HG02884 (cell line): ENCODE data around the gene SKA3.
"Not testable (repeated sequence)": the region's sequence is repeated elsewhere in the genome, so short reads cannot be mapped to it uniquely, and the experiment has no call there.

ENCODE experiments used
- ATAC-seq: cut with Tn5 transposase; IDR thresholded peaks from one replicate; pipeline ENCODE4 v1.9.1; 2021; ENCODE audit warnings: mild to moderate bottlenecking, moderate library complexity; ENCODE audit not compliant: unreplicated experiment

The SKA3 gene

GRCh38 chr13:21176215-21176981 is at the start of gene SKA3, which contains the start of gene MRPL57:
TSS of gene SKA3 (minus strand) at chr13:21176552. CDS start at chr13:21176477, 75 bp downstream.
TSS of gene MRPL57 (plus strand) at chr13:21176658. CDS start at chr13:21176917, 259 bp downstream.
- peak; percentile 89 for ATAC-seq

GRCh38 chr13:21225082-21225481 is 48.7 kb upstream of the SKA3 start:
- ATAC-seq: no peak

DNA sequence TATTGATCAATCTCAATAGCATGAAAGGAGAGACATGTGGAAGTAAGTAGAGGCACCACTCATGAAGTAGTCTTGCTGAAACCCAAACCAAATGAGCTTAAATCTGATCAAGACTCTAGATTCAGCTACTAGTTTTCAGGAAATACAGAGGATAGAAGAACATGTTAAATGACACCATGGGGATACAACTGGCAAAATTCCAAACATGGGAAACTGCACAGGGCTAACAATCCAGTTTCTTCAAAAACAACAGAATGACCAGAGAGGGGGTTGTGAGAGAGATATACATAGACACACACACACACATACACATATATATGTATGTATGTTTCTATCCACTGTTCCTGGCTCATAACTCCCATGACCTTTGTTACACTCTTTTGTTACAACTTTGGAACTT is 44.9 kb upstream of the SKA3 start:
- ATAC-seq: no peak

- not testable (repeated sequence) for ATAC-seq
Measured at GRCh38 chr13:21219716-21220115, 43.4 kb upstream of the SKA3 start.

- ATAC-seq: peak; percentile 30
Measured at GRCh38 chr13:21219036-21219381, 42.7 kb upstream of the SKA3 start.

DNA sequence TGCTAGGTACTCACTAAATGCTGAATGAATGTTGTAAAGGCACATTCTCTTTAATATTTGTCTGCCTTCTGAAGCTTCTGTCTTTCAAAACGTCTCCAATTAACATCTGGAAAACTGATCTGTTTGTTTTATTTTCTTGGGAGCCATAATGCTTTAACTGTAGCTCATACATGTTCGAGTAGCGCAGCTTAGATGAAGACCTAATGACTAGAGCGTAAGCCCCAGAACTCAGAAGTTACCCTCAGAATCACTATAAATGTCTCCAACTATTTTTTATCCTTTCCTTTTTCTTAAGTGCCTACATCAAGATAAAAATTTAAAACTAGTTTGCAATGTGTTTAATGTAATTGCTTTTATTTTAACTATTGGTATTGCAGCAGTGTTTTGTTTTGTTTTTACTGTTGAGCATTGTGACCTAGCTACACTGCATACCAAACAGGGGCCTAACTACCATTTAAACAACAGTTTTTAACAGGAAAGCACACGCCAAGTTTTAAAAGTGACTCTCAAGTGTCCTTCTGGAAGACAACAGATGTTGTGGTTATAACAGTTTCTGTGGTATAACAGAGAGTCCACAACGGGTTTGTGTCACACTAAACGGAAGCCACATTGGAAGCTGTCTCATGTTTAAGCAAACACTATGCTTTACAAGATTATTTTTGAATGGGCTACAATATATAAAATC is 42.1 kb upstream of the SKA3 start:
- peak; percentile 98 for ATAC-seq

GRCh38 chr13:21216332-21216731 is 40.0 kb upstream of the SKA3 start:
- no peak for ATAC-seq

GRCh38 chr13:21215419-21215818 is 39.1 kb upstream of the SKA3 start:
- not testable (repeated sequence) for ATAC-seq

DNA sequence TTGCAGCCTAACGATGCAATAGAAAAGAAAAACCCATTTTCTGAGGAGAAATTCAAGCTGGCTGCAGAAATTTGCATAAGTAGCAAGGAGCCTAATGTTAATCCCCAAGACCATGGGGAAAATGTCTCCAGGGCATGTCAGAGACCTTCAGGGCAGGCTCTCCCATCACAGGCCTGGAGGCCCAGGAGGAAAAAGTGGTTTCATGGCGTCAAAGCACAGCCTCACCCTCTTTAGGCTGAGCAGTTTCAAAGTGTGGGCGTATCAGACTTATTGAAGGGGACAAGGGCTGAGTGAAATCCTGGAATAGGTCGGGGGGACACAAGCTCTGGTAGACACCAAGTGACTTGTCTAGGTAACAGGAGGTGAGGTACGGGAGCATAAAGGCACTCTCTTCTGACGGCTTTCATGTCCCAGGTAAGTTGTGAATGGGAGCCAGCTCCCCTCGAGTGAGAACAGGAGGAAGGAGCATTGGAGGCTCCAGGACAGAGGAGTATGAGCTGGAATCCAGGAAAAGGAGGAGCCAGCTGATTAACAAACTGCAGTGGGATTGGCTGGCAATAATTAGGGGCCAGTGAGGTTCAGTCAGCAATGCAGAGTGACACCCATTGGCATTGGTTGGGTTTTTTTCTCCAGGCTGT is 35.9 kb upstream of the SKA3 start:
- no peak for ATAC-seq

GRCh38 chr13:21208652-21209154 is 32.4 kb upstream of the SKA3 start:
- ATAC-seq: no peak

- no peak for ATAC-seq
Measured at GRCh38 chr13:21202767-21203531, 26.6 kb upstream of the SKA3 start.

GRCh38 chr13:21201456-21202190 is 25.3 kb upstream of the SKA3 start:
- not testable (repeated sequence) for ATAC-seq

GRCh38 chr13:21198391-21198790 is 22.0 kb upstream of the SKA3 start:
- ATAC-seq: not testable (repeated sequence)

- not testable (repeated sequence) for ATAC-seq
Measured at GRCh38 chr13:21197606-21198225, 21.4 kb upstream of the SKA3 start.

DNA sequence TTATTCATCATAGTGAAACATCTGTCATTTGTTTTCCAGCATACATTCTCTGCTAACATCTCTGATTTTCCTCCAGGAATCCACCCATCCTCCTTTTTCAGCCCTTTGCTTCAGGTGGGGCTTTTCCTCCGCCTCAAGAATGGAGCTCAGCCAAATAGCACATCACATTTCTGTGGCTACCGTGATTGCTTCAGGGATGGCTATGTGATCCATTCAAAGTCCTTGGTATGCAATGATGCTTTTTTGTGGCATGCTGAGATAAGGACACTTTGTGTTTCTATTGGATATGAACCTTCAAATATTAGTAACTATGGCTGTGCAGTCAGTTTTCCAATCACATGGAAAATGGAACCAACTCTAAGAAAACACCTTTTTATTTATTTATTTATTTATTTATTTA is 18.4 kb upstream of the SKA3 start:
- not testable (repeated sequence) for ATAC-seq

- not testable (repeated sequence) for ATAC-seq
Measured at GRCh38 chr13:21186410-21186809, 10.1 kb upstream of the SKA3 start.

DNA sequence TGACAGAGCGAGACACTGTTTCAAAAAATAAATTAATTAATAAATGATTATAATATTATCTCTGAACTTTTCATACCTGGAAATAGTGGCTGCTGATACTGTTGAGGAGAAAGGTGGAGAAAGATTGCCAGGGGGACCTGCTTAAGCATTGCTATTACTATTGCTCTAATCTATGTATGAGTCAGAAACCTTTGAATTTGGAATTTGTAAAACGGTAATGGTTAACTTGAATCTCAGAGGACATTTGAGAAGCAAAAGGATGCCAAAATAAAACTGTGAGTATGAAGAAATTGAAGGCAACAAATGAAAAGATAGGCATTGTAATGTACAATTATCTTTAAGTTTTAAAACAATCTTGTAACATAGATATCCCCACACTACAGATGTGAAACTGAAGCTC is 5.3 kb upstream of the SKA3 start:
- no peak for ATAC-seq

GRCh38 chr13:21176982-21177284 is 581 bp upstream of the SKA3 start:
- ATAC-seq: peak; percentile 29

- ATAC-seq: no peak
Measured at GRCh38 chr13:21175656-21176214, 617 bp downstream of the SKA3 start.

- ATAC-seq: not testable (repeated sequence)
Measured at GRCh38 chr13:21173767-21174166, 2.6 kb downstream of the SKA3 start.
